ENCODE results near the gene EPN3.

- TF ChIP-seq POLR2AphosphoS5 (IDR thresholded peaks at IDR 0.05) (no peak), CTCF (IDR thresholded peaks at IDR 0.05) (no peak), POLR2A (IDR thresholded peaks at IDR 0.05) (no peak), EP300 (IDR thresholded peaks at IDR 0.05) (no peak)
These were observed 6.2 kb downstream of the EPN3 start for GRCh38 chr17:50538549-50539410.
